SK-N-MC (cell line): ENCODE measurements around the gene NDUFC2.

Experiments
- EZH2 ChIP-seq: fragments of 200-600 bp; sonication (generic); IDR thresholded peaks from one replicate; pipeline ENCODE4 v1.6.1; 2017; ENCODE audit warnings: antibody characterized with exemption
- FOXP2 ChIP-seq: optimal IDR thresholded peaks from 2 replicates; pipeline ENCODE3; 2011; ENCODE audit warnings: mild to moderate bottlenecking, moderate library complexity; ENCODE audit not compliant: insufficient read depth; ENCODE audit errors: extremely low read length, control extremely low read depth
- POLR2AphosphoS5 ChIP-seq: IDR thresholded peaks from 2 replicates; pipeline ENCODE4 v1.6.1; 2012; ENCODE audit warnings: mild to moderate bottlenecking, low read depth, low read length, borderline replicate concordance

DNA sequence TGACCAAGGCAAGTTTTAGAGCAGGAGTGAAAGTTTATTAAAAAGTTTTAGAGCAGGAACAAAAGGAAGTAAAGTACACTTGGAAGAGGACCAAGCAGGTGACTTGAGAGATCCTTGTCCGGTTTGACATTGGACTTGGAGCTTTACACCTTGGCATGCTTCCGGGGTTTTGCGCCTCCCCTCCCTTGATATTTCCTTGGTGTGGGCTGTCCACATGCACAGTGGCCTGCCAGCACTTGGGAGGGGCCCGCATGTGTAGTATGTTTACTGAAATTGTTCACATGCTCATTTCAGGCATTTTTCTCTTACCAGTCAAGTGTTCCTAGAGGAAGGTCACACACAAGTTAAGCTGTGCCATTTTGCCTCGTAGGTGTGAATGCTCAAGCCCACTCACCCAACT, 35.0 kb downstream of the NDUFC2 start:
- TF ChIP-seq POLR2AphosphoS5: no peak
- no peak for TF ChIP-seq EZH2
- no peak for TF ChIP-seq FOXP2
